ENCODE measurements around the gene PRDX2. TPM values are rescaled to one million over a fixed set of nuclear protein-coding genes. Genes with fewer than 3 reads are reported as not detected.
A peak's percentile ranks its signal among the peaks of the same experiment; 100 is the strongest.

PRDX2 gene
- total and polyA plus RNA-seq, 10 of the 15 experiments (the other 5 are each of a cell fraction or from before 2014, with no cell fraction given), result 93.0 to 812 (median 344) TPM

GRCh38 chr19:12789098-12789903 is 12.3 kb downstream of the PRDX2 start (continued):
- TF ChIP-seq ELK1 (IDR thresholded peaks at IDR 0.05; ENCODE audit: low read depth, low read length) (0 out of 2 replicates have a peak, but pooled peaks have one; percentile 30), ESRRA (IDR thresholded peaks at IDR 0.05; ENCODE audit: low read length) (0 out of 2 replicates have a peak, but pooled peaks have one; percentile 30), RELB (IDR thresholded peaks at IDR 0.05; ENCODE audit: low read depth) (peak; percentile 4; the same call in 1 of the 2 replicates), JUND (IDR thresholded peaks at IDR 0.05; ENCODE audit: low read depth, low read length) (no peak), ZBED1 (IDR thresholded peaks at IDR 0.05; ENCODE audit: borderline replicate concordance) (no peak; the same call in 1 of the 2 replicates), ZBTB33 (IDR thresholded peaks at IDR 0.05) (no peak), CBX3 (IDR thresholded peaks at IDR 0.05; ENCODE audit: borderline replicate concordance, low read depth) (no peak), IKZF1 (conservative IDR thresholded peaks at IDR 0.05) (peak; percentile 49), MLLT1 (IDR thresholded peaks at IDR 0.05) (peak; percentile 96), DPF2 (IDR thresholded peaks at IDR 0.05) (peak; percentile 15), ZNF207 (IDR thresholded peaks at IDR 0.05; ENCODE audit: borderline replicate concordance) (0 out of 2 replicates have a peak, but pooled peaks have one; percentile 58), ZBTB4 (CRISPR knock-in tag; IDR thresholded peaks at IDR 0.05) (0 out of 2 replicates have a peak, but pooled peaks have one; percentile 9), POLR2AphosphoS5 (IDR thresholded peaks at IDR 0.05; ENCODE audit: low read length) (peak; percentile 28), NKRF (conservative IDR thresholded peaks at IDR 0.05) (peak; percentile 37; the same call in 1 of the 2 replicates), SMARCA5 (IDR thresholded peaks at IDR 0.05) (peak; percentile 88)

Measured in GM12878 (cell line).